ENCODE data around the gene SLC37A1.

DNA sequence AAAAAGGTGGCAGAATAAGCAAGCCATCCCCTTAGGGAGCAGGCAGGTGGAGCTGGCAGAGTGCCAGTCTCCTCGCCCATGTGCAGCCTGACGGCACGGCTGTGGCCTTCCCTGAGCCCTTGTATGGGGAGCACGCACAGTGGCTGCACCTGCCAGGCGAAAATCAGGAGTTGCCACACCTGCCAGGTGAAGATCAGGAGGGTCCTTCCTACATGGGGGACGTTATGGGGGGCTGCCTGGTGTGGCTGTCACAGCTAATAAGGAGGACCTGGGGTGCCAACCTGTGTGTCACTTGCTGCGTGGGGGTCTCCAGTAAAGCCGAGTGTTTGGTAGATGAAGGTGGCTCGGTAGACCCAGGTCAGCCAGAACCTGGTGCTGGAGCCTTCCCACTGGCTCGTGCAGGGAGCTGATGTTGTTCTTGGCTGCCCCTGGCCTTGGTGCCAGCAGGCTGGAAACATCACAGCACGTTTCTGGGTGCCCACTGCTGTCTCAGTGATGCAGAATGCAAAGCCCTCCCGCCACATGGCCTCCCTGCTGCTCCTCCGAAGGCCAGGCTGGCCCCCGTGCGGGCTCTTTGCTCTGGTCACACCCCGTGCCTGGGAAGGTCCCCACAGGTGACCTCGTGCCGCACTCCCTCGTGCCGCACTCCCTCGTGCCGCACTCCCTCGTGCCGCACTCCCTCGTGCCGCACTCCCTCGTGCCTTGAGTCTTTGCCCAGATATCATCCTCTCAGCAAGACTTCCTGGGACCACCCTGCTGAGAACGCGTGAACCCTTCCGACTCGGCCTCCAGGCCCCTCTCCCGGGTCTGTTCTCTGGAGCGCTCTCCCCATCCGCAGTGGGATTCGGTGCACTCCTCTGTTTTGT, 55.4 kb downstream of the SLC37A1 start:
- TF ChIP-seq, protein P1, sequence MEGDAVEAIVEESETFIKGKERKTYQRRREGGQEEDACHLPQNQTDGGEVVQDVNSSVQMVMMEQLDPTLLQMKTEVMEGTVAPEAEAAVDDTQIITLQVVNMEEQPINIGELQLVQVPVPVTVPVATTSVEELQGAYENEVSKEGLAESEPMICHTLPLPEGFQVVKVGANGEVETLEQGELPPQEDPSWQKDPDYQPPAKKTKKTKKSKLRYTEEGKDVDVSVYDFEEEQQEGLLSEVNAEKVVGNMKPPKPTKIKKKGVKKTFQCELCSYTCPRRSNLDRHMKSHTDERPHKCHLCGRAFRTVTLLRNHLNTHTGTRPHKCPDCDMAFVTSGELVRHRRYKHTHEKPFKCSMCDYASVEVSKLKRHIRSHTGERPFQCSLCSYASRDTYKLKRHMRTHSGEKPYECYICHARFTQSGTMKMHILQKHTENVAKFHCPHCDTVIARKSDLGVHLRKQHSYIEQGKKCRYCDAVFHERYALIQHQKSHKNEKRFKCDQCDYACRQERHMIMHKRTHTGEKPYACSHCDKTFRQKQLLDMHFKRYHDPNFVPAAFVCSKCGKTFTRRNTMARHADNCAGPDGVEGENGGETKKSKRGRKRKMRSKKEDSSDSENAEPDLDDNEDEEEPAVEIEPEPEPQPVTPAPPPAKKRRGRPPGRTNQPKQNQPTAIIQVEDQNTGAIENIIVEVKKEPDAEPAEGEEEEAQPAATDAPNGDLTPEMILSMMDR (conservative IDR thresholded peaks at IDR 0.05): no peak
- no peak for TF ChIP-seq EZH2 (IDR thresholded peaks at IDR 0.05; ENCODE audit: low read depth)
